Fibroblast of lung (primary cell): ENCODE data around the gene SHISA4. TPM values are rescaled to one million over a fixed set of nuclear protein-coding genes. Genes with fewer than 3 reads are reported as not detected.

ENCODE experiments used
- DNase-seq, 2 donors: peaks; one replicate each; pipeline versions ENCODE4 v3.0.0 to v3.0.0-alpha.2; 2010; ENCODE audit warnings: low read depth in 2 of 2
- H2AFZ ChIP-seq: 2 replicates; pipeline ENCODE4 v1.5.1; 2012; ENCODE audit warnings: low read length, control low read depth, inconsistent platforms
- H3K27ac ChIP-seq: 2 replicates; pipeline ENCODE4 v1.5.1; 2011; ENCODE audit warnings: low read length, control low read depth; ENCODE audit not compliant: insufficient read depth
- H3K27me3 ChIP-seq: 2 replicates; pipeline ENCODE4 v1.5.1; 2011; ENCODE audit warnings: mild to moderate bottlenecking, low read length; ENCODE audit not compliant: control insufficient read depth, insufficient read depth
- H3K36me3 ChIP-seq: 2 replicates; pipeline ENCODE4 v1.5.1; 2011; ENCODE audit warnings: low read length; ENCODE audit not compliant: control insufficient read depth, insufficient read depth
- H3K4me1 ChIP-seq: 2 replicates; pipeline ENCODE4 v1.5.1; 2011; ENCODE audit warnings: low read length; ENCODE audit not compliant: control insufficient read depth, insufficient read depth; ENCODE audit errors: extremely low read depth
- H3K4me2 ChIP-seq: 2 replicates; pipeline ENCODE4 v1.5.1; 2011; ENCODE audit warnings: low read length, control low read depth; ENCODE audit not compliant: insufficient read depth; ENCODE audit errors: extremely low read depth
- H3K4me3 ChIP-seq, 4 experiments: fragments of 200-600 bp in 1 of 4; sonication (generic) in 1 of 4; replicated peaks in 1 of 4; 2 replicates each; pipeline ENCODE4 v1.5.1; 2011 to 2016; ENCODE audit warnings: low read length in 4 of 4, low read depth in 3 of 4, mild to moderate bottlenecking in 3 of 4, control low read depth in 2 of 4, inconsistent platforms in 1 of 4, mixed read lengths in 1 of 4; ENCODE audit not compliant: insufficient read depth in 1 of 4; ENCODE audit errors: control extremely low read depth in 1 of 4
- H3K79me2 ChIP-seq: 2 replicates; pipeline ENCODE4 v1.5.1; 2012; ENCODE audit warnings: mild to moderate bottlenecking, low read length, inconsistent platforms; ENCODE audit not compliant: control insufficient read depth, insufficient read depth
- H3K9ac ChIP-seq: 2 replicates; pipeline ENCODE4 v1.5.1; 2011; ENCODE audit warnings: mild to moderate bottlenecking, low read length, control low read depth; ENCODE audit not compliant: insufficient read depth
- H3K9me3 ChIP-seq: 2 replicates; pipeline ENCODE4 v1.5.1; 2012; ENCODE audit warnings: low read depth, low read length; ENCODE audit not compliant: control insufficient read depth, insufficient read depth
- H4K20me1 ChIP-seq: 2 replicates; pipeline ENCODE4 v1.5.1; 2011; ENCODE audit warnings: low read length; ENCODE audit not compliant: control insufficient read depth, insufficient read depth; ENCODE audit errors: extremely low read depth
- CTCF ChIP-seq, 2 donors: IDR thresholded peaks in 1 of 2; conservative IDR thresholded peaks in 1 of 2; 1 replicate in 1 of 2; 2 replicates in 1 of 2; pipeline ENCODE4 v1.5.1; 2011 to 2012; ENCODE audit warnings: low read length in 2 of 2, control low read depth in 1 of 2, inconsistent platforms in 1 of 2, low read depth in 1 of 2, mild to moderate bottlenecking in 1 of 2
- EZH2 ChIP-seq: IDR thresholded peaks from 2 replicates; pipeline ENCODE4 v1.5.1; 2012; ENCODE audit warnings: low read length, control low read depth, mild to moderate bottlenecking; ENCODE audit errors: missing control alignments
- polyA plus RNA-seq, 2 donors: library from polyadenylated mRNA; depleted of rRNA in 1 of 2; stranded (reverse) in 1 of 2; unstranded in 1 of 2; fragments of >200 nt; gene quantifications; 2 replicates each; pipeline ENCODE4 v1.2.1, GENCODE V29; 2011 to 2012; ENCODE audit warnings: missing spikeins in 1 of 2
- total RNA-seq: library from RNA; depleted of rRNA; stranded (reverse); fragments of >200 nt; gene quantifications from 2 replicates; pipeline ENCODE4 v1.2.1, GENCODE V29; 2014

The SHISA4 gene
- total and polyA plus RNA-seq, 2 donors (not counting 1 experiment from before 2014, with no cell fraction given) = 19.0 to 27.1 TPM

GRCh38 chr1:201902198-201902597 lies 13.5 kb downstream of the SHISA4 start:
- TF ChIP-seq EZH2 = no peak
- TF ChIP-seq CTCF (conservative IDR thresholded peaks at IDR 0.05 in 1 of 2, IDR thresholded peaks at IDR 0.05 in 1 of 2; ENCODE audit: low read depth in 1 of 2, low read length in 2 of 2) = no peak
- Histone ChIP-seq H3K27ac (no peak overlapping the region), H3K4me3 (no peak overlapping the region), H3K27me3 (no peaks in the 10 kb centered on the region), H3K4me1 (peaks cover 36% of the 10 kb centered on the region), H3K36me3 (peaks cover 2% of the 10 kb centered on the region), H2AFZ (no peak overlapping the region), H3K79me2 (no peaks in the 10 kb centered on the region), H4K20me1 (no peaks in the 10 kb centered on the region), H3K4me2 (no peak overlapping the region), H3K9me3 (no peaks in the 10 kb centered on the region), H3K9ac (no peak overlapping the region)
- DNase-seq = peak; percentile 35 to 55

- no peak overlapping the region for H2AFZ ChIP-seq
- peaks cover 2% of the 10 kb centered on the region for H3K36me3 ChIP-seq
- peak; percentile 68 to 69 for DNase-seq
- H3K27me3 ChIP-seq = no peaks in the 10 kb centered on the region
- no peaks in the 10 kb centered on the region for H3K79me2 ChIP-seq
- H3K4me1 ChIP-seq = peaks cover 31% of the 10 kb centered on the region
- peak overlapping the region; percentile 16 for H3K4me2 ChIP-seq
- peak overlapping the region; percentile 60 for H3K27ac ChIP-seq
- no peak overlapping the region for H3K4me3 ChIP-seq
- TF ChIP-seq CTCF (conservative IDR thresholded peaks at IDR 0.05 in 1 of 2, IDR thresholded peaks at IDR 0.05 in 1 of 2; ENCODE audit: low read depth in 1 of 2, low read length in 2 of 2) = no peak
- TF ChIP-seq EZH2 = no peak
- no peaks in the 10 kb centered on the region for H3K9me3 ChIP-seq
- no peaks in the 10 kb centered on the region for H4K20me1 ChIP-seq
- H3K9ac ChIP-seq = no peak overlapping the region
Observed at GRCh38 chr1:201903135-201903534, 14.4 kb downstream of the SHISA4 start.

GRCh38 chr1:201904579-201904978 lies 15.9 kb downstream of the SHISA4 start:
- Histone ChIP-seq H3K4me3 (no peak overlapping the region), H4K20me1 (no peaks in the 10 kb centered on the region), H3K27ac (peak overlapping the region; percentile 53), H2AFZ (peak overlapping the region; percentile 21), H3K27me3 (no peaks in the 10 kb centered on the region), H3K9me3 (no peaks in the 10 kb centered on the region), H3K4me2 (no peak overlapping the region), H3K9ac (no peak overlapping the region), H3K4me1 (peaks cover 28% of the 10 kb centered on the region), H3K36me3 (peaks cover 2% of the 10 kb centered on the region), H3K79me2 (no peaks in the 10 kb centered on the region)
- peak; percentile 90 to 95 for DNase-seq
- TF ChIP-seq CTCF (conservative IDR thresholded peaks at IDR 0.05 in 1 of 2, IDR thresholded peaks at IDR 0.05 in 1 of 2; ENCODE audit: low read depth in 1 of 2, low read length in 2 of 2) (no peak), EZH2 (no peak)
